PC-9 (cell line): ENCODE measurements around the gene BEND3.
"Not testable (repeated sequence)": the region's sequence is repeated elsewhere in the genome, so short reads cannot be mapped to it uniquely, and the experiment has no call there.

Experiments used
- EZH2 ChIP-seq: fragments of 200-600 bp; sonication (generic); IDR thresholded peaks from 2 replicates; pipeline ENCODE4 v1.8.0; 2017; ENCODE audit warnings: antibody characterized with exemption, low read depth
- TF ChIP-seq, protein P1 (sequence below): fragments of 200-600 bp; sonication (generic); conservative IDR thresholded peaks from 2 replicates; pipeline ENCODE4 v1.6.1; 2017; ENCODE audit warnings: mixed run types, antibody characterized with exemption, mild to moderate bottlenecking, moderate library complexity

- TF ChIP-seq, protein P1, sequence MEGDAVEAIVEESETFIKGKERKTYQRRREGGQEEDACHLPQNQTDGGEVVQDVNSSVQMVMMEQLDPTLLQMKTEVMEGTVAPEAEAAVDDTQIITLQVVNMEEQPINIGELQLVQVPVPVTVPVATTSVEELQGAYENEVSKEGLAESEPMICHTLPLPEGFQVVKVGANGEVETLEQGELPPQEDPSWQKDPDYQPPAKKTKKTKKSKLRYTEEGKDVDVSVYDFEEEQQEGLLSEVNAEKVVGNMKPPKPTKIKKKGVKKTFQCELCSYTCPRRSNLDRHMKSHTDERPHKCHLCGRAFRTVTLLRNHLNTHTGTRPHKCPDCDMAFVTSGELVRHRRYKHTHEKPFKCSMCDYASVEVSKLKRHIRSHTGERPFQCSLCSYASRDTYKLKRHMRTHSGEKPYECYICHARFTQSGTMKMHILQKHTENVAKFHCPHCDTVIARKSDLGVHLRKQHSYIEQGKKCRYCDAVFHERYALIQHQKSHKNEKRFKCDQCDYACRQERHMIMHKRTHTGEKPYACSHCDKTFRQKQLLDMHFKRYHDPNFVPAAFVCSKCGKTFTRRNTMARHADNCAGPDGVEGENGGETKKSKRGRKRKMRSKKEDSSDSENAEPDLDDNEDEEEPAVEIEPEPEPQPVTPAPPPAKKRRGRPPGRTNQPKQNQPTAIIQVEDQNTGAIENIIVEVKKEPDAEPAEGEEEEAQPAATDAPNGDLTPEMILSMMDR = not testable (repeated sequence)
- TF ChIP-seq EZH2 = not testable (repeated sequence)
Observed at GRCh38 chr6:107118540-107118939, 3.2 kb upstream of the BEND3 start.
